Measurements from ENCODE around the gene MLXIP.

The MLXIP gene

GRCh38 chr12:122126713-122127597, 48.4 kb downstream of the MLXIP start:
- no peak for DNase-seq

GRCh38 chr12:122127839-122128238, 49.3 kb downstream of the MLXIP start:
- no peak for DNase-seq

GRCh38 chr12:122128481-122128880, 49.9 kb downstream of the MLXIP start:
- no peak for DNase-seq

GRCh38 chr12:122129131-122129530, 50.6 kb downstream of the MLXIP start:
- no peak for DNase-seq

- no peak for DNase-seq
These were observed 51.6 kb downstream of the MLXIP start for GRCh38 chr12:122130150-122130549.

- no peak for DNase-seq
These were observed 54.8 kb downstream of the MLXIP start for GRCh38 chr12:122133192-122133950.

- no peak for DNase-seq
These were observed 57.0 kb downstream of the MLXIP start for GRCh38 chr12:122135437-122136031.

GRCh38 chr12:122137229-122137628, 58.7 kb downstream of the MLXIP start:
- DNase-seq = no peak

- DNase-seq = no peak
These were observed 59.1 kb downstream of the MLXIP start for GRCh38 chr12:122137681-122138080.

- no peak for DNase-seq
These were observed 59.6 kb downstream of the MLXIP start for GRCh38 chr12:122138181-122138580.

- DNase-seq = no peak
These were observed 60.1 kb downstream of the MLXIP start for GRCh38 chr12:122138616-122139015.

- no peak for DNase-seq
These were observed 60.7 kb downstream of the MLXIP start for GRCh38 chr12:122139266-122139665.

- no peak for DNase-seq
These were observed 61.4 kb downstream of the MLXIP start for GRCh38 chr12:122139941-122140340.

GRCh38 chr12:122140467-122141257, 62.1 kb downstream of the MLXIP start:
- no peak for DNase-seq

- DNase-seq = no peak
These were observed 63.6 kb downstream of the MLXIP start for GRCh38 chr12:122141911-122142725.

GRCh38 chr12:122142857-122143256, 64.3 kb downstream of the MLXIP start:
- no peak for DNase-seq

- DNase-seq = no peak
These were observed 66.3 kb downstream of the MLXIP start for GRCh38 chr12:122144885-122145284.

GRCh38 chr12:122145505-122146330, 67.2 kb downstream of the MLXIP start:
- no peak for DNase-seq

GRCh38 chr12:122147514-122148290, 69.1 kb downstream of the MLXIP start:
- DNase-seq = no peak

- DNase-seq = no peak
These were observed 70.1 kb downstream of the MLXIP start for GRCh38 chr12:122148657-122149056.

Data from fibroblast of skin of abdomen (primary cell).